GM18861 (cell line): Measurements from ENCODE around the gene MRPL4.
A peak's percentile ranks its signal among the peaks of the same experiment; 100 is the strongest.
"Not testable (repeated sequence)": the region's sequence is repeated elsewhere in the genome, so short reads cannot be mapped to it uniquely, and the experiment has no call there.

Experiments used
- ATAC-seq: cut with Tn5 transposase; IDR thresholded peaks from one replicate; pipeline ENCODE4 v1.9.1; 2021; ENCODE audit not compliant: unreplicated experiment

MRPL4 gene

GRCh38 chr19:10260141-10260584 lies 8.1 kb downstream of the MRPL4 start:
- ATAC-seq = no peak

- ATAC-seq = no peak
Observed at GRCh38 chr19:10262771-10263170, 10.8 kb downstream of the MRPL4 start.

DNA sequence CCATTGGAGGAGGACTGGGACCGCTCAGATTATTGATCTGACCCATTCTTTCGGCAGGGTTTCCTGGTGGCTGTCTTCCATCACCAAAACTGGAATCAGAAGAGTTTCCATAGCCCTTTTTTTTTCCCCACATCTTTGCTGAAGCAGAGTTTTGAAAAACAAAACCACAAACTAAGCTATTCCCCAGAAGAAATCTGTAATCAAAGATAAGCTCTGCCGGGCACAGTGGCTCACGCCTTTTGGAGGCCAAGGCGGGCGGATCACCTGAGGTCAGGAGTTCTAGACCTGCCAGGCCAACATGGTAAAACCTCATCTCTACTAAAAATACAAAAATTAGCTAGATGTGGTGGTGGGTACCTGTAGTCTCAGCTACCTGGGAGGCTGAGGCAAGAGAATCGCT lies 14.7 kb downstream of the MRPL4 start:
- ATAC-seq = no peak

DNA sequence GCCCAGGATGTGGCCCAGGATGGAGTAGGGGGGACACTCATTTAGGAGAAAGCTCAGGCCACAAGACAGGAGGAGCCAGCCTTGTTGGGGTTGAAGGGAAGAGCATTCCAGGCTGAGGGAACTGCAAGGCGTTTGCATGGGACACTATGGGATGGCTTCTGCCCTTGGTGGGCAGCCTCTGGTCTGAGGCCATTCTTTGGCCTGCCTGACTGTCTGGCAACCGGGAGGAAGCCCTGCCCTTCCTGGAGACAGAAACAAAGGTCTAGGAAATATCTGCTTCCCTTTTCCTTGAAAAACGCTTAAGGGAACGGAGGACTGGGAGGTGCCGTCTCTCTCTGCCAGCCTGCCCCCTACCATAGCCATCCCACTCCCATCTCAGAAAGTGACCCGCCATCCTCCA lies 16.1 kb downstream of the MRPL4 start:
- no peak for ATAC-seq

GRCh38 chr19:10269333-10270179 lies 17.5 kb downstream of the MRPL4 start:
- peak; percentile 31 for ATAC-seq

DNA sequence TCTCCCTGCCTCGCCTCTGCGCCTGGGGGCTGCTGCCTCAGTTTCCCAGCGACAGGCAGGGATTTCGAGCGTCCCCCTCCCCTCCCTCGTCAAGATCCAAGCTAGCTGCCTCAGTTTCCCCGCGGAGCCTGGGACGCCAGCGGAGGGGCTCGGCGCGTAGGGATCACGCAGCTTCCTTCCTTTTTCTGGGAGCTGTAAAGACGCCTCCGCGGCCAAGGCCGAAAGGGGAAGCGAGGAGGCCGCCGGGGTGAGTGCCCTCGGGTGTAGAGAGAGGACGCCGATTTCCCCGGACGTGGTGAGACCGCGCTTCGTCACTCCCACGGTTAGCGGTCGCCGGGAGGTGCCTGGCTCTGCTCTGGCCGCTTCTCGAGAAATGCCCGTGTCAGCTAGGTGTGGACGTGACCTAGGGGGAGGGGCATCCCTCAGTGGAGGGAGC lies 18.2 kb downstream of the MRPL4 start:
- ATAC-seq = no peak

DNA sequence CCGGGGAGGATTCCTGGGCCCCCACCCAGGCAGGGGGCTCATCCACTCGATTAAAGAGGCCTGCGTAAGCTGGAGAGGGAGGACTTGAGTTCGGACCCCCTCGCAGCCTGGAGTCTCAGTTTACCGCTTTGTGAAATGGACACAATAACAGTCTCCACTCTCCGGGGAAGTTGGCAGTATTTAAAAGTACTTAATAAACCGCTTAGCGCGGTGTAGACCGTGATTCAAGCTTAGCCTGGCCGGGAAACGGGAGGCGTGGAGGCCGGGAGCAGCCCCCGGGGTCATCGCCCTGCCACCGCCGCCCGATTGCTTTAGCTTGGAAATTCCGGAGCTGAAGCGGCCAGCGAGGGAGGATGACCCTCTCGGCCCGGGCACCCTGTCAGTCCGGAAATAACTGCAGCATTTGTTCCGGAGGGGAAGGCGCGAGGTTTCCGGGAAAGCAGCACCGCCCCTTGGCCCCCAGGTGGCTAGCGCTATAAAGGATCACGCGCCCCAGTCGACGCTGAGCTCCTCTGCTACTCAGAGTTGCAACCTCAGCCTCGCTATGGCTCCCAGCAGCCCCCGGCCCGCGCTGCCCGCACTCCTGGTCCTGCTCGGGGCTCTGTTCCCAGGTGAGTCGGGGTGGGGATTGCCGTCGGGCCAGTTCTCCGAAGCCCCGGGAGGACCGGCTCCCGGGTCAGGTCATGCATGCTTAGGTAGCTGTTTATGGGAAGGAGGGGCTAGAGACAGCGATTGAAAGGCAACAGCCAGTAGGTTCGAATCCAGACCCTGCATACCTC lies 18.8 kb downstream of the MRPL4 start, which contains the start of gene ICAM1:
TSS of gene ICAM1 (plus strand) at position 505 of the 779 bp plus-strand sequence. CDS start at position 545, 40 bp downstream.
- ATAC-seq = peak; percentile 34

DNA sequence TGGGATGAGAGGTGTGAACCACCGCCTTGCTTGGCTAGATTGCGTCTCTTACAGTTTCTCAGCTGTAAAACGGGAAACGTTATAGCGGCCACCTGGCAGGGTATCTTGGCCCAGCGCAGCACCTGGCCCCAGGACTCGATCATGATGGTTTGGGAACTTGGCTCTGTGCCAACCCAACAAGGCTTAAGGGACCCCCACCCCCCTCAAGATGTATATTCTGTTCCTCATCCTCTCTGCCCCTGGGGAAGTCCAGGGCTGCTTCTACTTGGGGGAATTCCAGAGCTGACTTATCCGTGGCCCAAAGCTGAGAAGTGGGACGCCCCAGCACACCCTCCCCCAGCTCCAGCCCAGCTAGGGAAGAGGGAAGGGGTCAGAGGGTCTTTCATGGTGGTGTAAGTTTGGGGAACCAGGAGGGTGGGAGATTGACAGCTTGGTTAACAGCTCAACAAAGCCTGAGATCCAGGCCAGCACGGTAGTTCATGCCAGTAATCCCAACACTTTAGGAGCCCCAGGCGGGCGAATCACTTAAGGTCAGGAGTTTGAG lies 19.6 kb downstream of the MRPL4 start:
- ATAC-seq = peak; percentile 18

GRCh38 chr19:10274589-10274988 lies 22.6 kb downstream of the MRPL4 start:
- no peak for ATAC-seq

- no peak for ATAC-seq
Observed at GRCh38 chr19:10277795-10278589, 26.0 kb downstream of the MRPL4 start.

- ATAC-seq = no peak
Observed at GRCh38 chr19:10278935-10279334, 26.9 kb downstream of the MRPL4 start.

DNA sequence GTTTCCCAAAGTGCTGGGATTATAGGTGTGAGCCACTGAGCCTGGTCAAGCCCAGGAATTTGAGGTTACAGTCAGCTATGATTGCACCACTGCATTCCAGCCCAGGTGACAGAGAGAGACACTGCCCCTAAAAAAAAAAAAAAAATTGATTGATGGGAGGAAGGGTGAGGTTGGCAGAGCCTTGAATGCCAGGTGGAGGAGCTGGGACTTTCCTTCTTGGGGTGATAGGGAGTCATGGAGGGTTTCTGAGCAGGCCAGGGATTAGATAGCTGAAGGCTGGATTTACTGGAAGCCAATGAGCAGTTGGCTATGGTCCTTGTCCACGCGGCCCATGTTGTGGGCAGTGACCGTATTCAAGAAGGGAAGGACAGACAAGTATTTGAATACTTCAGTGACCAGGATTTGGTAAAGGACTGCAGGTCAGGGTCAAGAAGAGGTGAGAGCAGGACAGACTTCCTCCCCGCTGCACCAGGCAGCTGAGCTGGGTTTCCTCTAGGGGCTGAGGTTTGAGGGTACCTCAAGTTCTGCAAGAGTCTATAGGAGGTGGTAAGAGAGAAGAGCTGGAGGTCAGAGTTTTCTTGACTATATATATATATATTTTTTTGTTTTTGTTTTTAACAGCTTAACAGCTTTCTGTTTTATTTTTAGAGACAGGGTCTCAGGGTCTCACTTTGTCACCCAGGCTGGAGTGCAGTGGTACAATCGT lies 27.9 kb downstream of the MRPL4 start:
- ATAC-seq = no peak

DNA sequence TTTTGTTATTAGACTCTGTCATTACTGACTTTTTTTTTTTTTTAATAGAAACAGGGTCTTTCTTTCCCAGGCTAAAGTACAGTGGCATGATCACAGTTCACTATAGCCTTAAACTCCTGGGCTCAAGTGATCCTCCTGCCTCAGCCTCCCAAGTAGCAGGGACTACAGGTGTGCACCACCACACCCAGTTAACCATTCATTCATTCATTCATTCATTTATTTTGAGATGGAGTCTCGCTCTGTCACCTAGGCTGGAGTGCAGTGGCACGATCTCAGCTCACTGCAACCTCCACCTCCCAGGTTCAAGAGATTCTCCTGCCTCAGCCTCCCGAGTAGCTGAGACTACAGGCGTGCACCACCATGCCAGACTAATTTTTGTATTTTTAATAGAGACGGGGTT lies 30.0 kb downstream of the MRPL4 start:
- ATAC-seq = not testable (repeated sequence)

GRCh38 chr19:10283301-10284064 lies 31.5 kb downstream of the MRPL4 start:
- no peak for ATAC-seq

GRCh38 chr19:10284065-10284959 lies 32.3 kb downstream of the MRPL4 start:
- no peak for ATAC-seq

DNA sequence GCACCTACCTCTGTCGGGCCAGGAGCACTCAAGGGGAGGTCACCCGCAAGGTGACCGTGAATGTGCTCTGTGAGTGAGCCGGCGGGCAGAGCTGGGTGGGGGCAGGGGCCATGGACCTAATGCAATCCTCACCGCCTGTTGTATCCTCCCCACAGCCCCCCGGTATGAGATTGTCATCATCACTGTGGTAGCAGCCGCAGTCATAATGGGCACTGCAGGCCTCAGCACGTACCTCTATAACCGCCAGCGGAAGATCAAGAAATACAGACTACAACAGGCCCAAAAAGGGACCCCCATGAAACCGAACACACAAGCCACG lies 32.9 kb downstream of the MRPL4 start:
- ATAC-seq = no peak

- ATAC-seq = no peak
Observed at GRCh38 chr19:10285393-10285792, 33.4 kb downstream of the MRPL4 start.
